ENCODE data around the gene ZNF585A.

GRCh38 chr19:37217480-37217774 lies 44.9 kb upstream of the ZNF585A start:
- TF ChIP-seq POLR2A (IDR thresholded peaks at IDR 0.05), result no peak
- no peak for TF ChIP-seq CTCF (IDR thresholded peaks at IDR 0.05)

Measured in body of pancreas (tissue), 4 donors.